NCI-H748 (cell line): Measurements from ENCODE around the gene TEDDM1.
"Not testable (repeated sequence)": the region's sequence is repeated elsewhere in the genome, so short reads cannot be mapped to it uniquely, and the experiment has no call there.

Experiments
- DNase-seq: peaks from one replicate; lab custom pipeline; 2025; ENCODE audit not compliant: unreplicated experiment; lab: John Stamatoyannopoulos, UW

The TEDDM1 gene

DNA sequence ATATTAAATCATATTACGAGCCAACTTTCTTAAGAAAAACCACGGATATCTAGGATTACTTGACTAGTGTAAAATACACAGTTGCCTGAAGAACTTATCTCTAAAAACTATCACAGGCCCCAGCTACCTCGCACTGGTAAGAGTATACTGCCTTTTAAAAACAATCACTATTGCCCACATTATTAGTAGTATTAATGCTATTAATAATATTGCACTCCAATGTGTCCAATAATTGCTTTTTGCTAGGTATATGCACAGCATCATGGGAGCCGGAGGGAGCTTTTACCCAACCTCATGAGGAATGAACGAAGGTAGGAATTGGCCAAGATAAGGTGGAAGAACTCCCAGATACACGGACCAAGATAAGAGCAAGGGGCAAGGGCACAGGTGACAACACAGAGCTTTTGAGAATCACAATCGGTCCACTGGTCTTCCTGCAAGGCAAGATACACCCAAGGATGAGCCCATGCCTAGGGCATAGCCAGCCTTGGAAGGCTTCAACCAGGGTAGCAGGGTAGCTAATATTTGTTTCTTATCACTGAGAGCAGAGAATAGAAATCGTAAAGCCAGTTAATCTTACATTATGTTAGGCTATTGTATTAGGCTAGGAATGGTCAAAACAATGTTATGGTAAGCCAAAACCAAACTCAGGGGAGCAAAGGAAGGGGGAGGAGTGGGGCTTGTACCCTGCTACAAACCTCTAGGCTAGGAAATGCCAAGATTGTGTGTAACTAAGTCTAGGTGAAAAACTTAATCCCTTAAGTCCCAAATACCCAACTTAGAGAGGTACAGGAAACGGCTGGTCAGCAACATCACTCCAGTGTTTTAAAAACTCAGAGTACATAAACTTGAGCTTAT is 18.3 kb downstream of the TEDDM1 start:
- DNase-seq, result no peak

DNA sequence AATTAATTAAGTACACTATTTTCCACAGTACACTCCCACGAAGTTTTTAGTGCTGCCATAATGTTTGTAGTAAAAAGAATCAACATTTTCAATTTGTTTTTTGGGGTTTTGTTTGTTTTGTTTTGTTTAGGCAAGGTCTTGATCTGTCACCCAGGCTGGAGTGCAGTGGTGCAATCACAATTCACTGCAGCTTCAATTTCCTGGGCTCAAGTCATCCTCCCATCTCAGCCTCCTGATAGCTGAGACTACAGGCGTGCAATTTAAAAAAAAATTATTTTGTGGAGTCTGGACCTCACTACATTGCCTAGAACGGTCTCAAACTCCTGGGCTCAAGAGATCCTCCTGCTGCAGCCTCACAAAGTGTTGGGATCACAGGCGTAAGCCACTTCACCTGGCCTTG is 20.3 kb downstream of the TEDDM1 start:
- DNase-seq, result no peak

DNA sequence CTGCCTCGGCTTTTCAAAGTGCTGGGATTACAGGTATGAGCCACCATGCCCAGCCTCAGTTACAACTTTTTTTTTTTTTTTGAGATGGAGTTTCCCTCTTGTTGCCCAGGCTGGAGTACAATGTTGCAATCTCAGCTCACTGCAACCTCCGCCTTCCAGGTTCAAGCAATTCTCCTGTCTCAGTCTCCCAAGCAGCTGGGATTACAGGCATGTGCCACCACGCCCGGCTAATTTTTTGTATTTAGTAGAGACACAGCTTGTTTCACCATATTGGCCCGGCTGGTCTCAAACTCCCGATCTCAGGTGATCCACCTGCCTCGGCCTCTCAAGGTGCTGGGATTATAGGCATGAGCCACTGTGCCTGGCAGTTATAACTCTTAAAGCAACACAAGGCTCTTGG is 20.7 kb downstream of the TEDDM1 start:
- DNase-seq, result not testable (repeated sequence)

DNA sequence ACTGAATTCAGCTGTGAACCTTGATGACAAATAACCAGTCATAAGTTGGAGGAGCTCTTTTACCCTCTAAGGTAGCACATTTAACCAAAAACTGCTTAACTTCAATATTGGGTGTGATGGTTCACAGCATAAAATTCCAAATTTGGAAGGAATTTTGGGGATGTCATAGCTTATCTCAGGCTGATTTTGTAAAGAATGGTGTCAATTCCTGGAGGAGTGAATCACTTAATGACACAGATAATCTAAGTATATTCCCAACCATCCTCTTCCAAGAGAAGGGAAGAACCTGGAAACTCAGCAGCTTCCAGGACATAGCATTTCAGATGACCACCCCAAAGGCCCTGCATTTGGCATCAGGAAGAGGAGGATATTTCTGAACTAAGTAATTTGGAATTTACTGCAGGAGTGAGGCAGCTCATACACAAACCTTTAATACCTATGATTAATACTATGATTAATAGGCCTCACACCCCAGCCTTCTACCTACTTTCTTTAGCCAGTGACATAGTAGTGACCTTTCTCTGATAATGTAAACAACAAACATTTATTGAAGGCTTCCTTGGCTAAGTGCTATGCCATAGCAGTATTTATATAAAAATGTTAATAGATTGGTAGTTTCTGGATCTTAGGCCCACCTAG is 23.4 kb downstream of the TEDDM1 start:
- DNase-seq, result no peak

DNA sequence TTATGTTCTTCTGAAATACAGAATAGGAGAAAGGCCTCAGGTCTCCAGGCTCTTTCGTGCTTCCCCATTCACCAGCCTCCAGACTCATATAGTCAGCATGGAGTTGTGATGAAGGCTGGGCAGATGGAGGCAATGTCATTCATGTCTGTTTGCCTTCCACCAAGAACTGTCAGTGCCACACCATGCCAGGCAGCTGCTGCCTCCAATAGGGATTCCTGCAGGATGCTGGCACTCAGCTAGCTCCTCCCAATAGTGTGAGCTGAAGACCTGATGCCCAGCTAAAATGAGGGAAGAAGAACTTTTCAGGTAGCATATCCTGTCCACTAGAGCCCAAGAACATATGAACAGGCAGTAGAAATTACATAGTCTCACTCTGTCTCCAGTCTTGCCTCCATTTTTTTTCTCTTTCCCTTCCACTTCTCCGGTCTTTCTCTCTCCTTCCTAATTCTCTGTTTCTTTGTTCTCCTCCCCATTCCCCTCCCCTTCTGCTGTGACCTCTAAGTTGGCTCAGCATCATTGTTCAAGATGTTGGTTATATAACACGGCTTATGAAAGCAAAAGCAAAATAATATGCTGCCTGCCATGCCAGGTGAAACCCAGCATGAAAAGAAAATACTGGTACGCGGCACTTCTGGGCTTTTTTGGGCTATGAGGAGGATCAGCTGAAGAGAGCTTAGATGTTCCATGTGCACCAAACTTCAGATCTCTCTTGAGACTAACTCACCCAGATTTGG is 26.2 kb downstream of the TEDDM1 start:
- no peak for DNase-seq

DNA sequence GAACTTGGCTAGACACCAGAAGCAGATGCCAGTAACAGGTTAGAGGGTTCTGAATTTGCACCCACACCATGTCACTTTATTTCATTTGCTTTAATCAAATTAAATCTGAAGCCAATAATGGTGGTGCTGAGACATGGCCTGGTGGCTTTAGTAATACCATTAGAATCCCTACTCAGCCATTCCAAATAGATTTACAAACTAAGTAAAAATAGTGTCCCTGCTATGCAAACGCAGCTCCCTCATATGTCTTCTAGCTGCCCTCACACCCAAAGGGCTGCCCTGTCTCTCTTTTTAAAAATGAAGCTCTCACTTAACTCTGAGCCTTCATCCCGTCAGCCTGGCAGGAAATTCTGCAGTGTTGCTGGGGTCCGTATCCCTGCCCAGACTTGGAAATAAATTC is 29.9 kb downstream of the TEDDM1 start:
- no peak for DNase-seq

DNA sequence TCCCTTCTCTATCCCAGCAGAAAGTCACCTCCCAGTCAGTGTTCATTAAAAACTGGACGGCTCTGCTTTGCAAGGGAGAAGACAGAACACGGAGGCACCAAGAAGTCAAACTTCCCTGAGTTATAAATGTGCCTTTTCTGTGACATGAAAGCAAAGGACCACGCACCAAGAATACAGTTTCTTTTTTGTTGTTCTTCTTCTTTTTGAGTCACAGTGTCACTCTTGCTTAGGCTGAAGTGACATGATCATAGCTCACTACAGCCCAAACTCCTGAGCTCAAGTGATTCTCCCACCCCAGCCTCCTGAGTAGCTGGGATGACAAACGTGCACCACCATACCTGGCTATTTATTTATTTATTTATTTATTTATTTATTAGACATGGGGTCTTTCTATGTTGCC is 31.6 kb downstream of the TEDDM1 start:
- no peak for DNase-seq

DNA sequence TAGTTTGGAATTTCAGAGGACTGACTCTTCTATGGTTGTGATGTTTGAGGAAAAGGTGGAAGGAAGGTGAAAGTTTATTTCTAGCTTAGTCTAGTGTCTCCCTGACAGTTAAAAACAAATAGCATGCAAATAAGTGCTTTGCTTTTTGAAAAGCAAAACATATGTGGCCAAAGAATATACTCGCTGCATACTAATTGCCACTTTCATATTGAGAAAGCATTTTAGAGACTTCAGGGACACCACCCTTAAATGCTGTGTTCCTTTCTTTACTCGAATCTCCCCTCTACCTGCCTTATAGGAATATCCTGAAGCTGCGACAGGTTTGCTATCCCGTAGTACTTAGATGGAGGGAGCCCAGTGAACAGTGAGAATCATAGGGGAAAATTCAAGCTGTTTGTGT is 32.1 kb downstream of the TEDDM1 start:
- DNase-seq, result no peak

DNA sequence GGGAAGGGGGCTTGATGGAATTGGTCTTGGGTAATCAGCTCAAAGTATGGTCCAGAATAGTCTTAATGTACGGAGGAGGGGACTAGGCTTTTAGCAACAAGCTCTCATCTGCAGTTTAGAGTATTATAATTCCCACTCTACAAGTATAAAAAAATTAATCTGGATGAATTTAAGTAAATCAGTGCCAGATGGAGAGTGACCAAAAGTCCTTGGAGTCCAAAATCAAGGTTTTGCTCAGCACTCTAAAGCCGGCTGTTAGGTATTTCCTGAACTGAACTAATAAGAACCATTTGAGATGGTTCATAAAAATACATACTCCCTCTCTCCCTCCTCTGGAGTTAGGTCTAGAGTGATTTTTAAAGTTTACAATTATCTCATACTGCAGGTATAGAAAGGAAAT is 32.5 kb downstream of the TEDDM1 start:
- no peak for DNase-seq

DNA sequence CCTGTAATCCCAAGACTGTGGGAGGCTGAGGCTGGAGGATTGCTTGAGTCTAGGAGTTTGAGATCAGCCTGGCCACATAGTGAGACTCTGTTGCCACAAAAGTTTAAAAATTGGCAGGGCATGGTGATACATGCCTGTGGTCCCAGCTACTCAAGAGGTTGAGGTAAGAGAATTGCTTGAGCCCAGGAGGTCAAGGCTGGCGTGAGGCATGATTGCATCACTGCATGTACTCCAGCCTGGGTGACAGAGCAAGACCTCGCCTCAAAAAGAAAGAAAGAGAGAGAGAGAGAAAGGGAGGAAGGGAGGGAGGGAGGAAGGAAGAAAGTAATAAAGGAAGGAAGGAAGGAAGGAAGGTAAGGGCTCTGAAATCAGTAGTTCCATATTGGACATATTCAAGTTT is 33.9 kb downstream of the TEDDM1 start:
- DNase-seq, result no peak

DNA sequence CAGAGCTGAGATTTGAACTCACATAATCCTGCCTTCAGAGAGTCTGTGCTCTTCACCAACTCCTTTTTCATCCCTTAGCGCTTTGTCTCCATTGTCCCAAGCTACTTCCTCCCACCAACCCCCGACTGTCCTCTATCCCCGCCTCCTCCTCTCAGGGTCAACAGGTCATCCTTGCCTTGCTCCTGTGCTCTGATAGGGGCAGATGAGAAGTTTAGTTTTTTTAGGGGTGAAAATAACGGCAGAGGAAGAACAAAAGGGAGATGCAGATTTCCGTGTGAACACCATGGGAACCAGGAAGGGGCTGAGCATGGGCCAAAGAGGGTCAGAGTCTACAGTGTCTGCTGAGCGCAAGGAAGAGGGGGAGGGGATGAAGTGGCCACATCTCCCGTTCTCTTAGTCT is 40.8 kb downstream of the TEDDM1 start:
- DNase-seq, result no peak

DNA sequence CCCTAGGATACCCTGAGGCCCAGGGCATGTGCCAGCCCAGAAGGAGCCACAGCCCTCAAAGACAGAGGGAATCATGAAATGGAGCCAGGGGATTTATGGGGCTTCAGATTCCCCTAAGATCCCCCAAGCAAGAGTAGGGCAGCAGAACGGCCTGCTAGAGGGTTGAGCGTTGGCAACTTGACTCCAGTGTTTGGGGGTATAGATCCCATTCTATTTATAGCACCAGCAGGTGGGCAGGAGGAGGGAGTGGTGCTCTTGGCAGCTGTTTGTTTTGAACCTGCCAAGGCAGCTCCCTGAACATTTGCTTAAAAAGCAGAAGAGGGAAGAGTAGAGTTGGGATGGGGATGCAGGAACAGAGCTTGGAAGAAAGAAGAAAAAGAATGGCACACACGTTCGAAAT is 42.6 kb downstream of the TEDDM1 start:
- peak; percentile 80 for DNase-seq

DNA sequence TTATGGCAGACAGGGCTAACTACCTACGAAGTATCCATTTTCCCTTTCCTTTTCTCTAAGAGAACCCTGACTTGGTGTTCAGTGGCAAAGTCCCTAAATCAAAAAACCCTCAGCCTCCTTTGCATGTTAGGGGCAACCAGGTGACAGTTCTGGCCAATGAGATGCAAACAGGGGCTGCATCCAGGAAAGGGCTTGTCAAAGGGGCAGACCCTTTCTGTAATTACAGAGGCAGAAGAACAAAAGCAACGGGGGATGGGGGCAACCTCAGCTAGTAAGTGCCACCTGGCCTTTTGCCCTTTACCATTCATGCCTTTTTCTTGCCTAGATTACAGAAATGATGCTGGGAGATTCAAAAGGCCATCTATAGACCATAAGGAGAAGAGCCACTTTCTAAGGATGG is 43.3 kb downstream of the TEDDM1 start:
- peak; percentile 45 for DNase-seq

DNA sequence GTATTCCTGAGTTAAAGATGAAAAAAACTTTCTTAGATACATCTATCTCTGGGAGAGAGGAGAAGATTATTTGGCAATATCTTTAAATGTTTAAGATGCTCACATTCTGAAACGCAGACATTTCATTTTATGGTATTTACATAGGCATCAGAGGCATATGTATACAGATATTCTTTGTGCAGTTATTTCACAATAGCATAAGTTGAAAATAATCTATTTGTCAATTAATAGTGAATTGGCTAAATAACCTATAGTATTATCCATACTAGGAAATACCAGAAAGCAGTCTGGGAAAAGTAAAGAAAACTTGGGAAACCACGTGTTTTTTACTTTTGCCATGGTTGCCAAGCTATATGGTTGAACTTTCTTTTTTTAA is 44.8 kb downstream of the TEDDM1 start:
- DNase-seq, result no peak

DNA sequence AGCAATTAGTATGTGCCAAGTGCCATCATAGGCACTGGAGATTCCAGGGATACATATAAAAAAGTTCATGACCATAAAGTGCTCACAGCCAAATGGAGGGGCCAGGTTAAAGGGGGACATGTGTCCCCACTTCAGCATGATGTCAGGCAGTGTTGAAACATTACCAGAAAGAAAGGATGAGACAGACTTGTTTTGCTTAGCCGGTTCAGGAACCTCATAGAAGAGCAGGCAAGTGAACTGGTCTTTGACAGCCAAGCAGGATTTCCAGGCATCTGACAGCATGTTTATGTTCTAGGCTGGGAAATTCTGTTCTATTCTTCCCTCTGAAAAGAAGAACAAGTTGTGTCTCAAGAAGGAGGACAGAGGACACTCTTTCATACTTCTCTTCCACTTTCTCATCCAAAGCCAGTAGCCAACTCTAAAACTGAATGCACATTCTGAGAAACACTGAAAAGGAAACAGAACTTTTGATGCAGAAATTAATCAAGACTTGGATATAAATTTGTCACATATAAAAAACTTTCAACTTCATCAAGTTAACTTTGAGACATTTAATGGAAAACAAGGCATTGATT is 48.6 kb downstream of the TEDDM1 start:
- no peak for DNase-seq

DNA sequence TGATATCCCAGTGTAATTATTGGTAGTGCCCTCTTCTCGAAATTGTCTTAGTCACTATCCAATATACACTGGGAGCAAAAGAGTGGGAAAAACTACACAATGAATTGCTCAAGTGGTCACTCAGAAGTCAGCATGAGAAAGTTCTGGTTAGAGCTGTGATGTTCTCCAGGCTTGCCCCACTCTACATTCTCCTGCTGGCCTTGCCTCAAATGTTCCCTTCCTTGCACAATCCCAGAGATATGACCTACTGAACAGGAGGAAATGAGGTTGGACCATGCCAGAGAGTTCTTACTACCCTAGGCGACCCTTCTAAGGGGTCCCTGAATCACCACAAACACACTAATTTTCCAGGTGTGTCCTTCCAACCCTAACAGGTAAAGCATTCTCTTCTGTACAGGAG is 49.6 kb downstream of the TEDDM1 start:
- no peak for DNase-seq

DNA sequence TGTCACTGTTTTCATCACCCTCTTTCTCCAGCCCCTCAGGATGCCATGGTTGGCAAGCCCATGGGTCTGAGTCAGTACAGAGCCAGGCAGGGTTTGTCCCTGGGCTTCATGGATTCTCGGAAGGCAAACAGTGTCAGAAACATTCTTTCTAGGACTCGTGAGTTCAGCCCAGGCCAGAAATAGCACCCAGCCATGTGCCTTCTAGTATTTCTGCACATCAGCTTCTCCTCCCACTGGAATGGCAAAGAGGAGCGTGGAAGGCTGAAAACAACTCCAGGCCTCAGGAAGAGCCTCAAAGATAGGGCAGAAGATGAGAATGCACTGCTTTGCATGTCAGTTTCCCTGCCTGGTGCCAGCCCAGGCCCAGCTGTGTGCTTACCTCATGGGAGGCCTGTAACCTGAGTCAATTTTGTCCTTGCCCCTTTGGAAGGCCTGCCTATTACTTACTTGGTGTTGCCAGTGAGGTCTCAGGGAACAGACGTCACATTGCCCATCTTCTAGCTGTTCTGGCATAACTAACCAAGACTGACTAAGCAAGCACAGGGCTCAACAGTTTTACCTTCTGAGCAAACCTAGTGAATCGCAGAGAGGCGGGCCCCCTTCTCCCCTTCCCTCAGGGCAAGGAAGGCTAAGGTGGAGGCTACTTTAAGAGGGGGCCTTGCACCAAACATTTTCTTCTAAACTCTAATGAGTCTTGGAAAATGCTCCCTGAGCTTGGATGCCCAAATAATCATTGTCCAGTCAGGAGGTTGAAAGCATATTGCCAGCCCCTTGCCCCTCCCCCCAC is 51.3 kb downstream of the TEDDM1 start:
- DNase-seq, result no peak
